Large intestine (tissue), 12 donors: Measurements from ENCODE around the gene MRTFB. TPM values are rescaled to one million over a fixed set of nuclear protein-coding genes. Genes with fewer than 3 reads are reported as not detected.
"Not testable (repeated sequence)": the region's sequence is repeated elsewhere in the genome, so short reads cannot be mapped to it uniquely, and the experiment has no call there.

ENCODE experiments used
- DNase-seq, 2 donors: peaks; one replicate each; pipeline versions ENCODE4 v3.0.0 to v3.0.0-alpha.2; 2013
- H3K27ac ChIP-seq: one replicate; pipeline ENCODE4 v1.5.1; 2013; ENCODE audit warnings: low read length
- H3K27me3 ChIP-seq: 2 replicates; pipeline ENCODE4 v1.6.1; 2013; ENCODE audit warnings: low read length; ENCODE audit not compliant: control insufficient read depth, insufficient read depth
- H3K36me3 ChIP-seq: 2 replicates; pipeline ENCODE4 v1.6.1; 2013; ENCODE audit warnings: low read length; ENCODE audit not compliant: control insufficient read depth, insufficient read depth
- H3K4me1 ChIP-seq: one replicate; pipeline ENCODE4 v1.6.1; 2013; ENCODE audit warnings: low read length; ENCODE audit not compliant: control insufficient read depth, insufficient read depth
- H3K4me3 ChIP-seq: one replicate; pipeline ENCODE4 v1.5.1; 2013; ENCODE audit warnings: low read length
- H3K9me3 ChIP-seq: one replicate; pipeline ENCODE4 v1.6.1; 2013; ENCODE audit warnings: mild to moderate bottlenecking, low read depth, low read length, moderate library complexity; ENCODE audit not compliant: control insufficient read depth
- WGBS: methylation state at CpG from one replicate; pipeline ENCODE4 v1.1.5; 2013; ENCODE audit warnings: low lambda C conversion rate; ENCODE audit not compliant: insufficient coverage; 5-methylcytosine and 5-hydroxymethylcytosine counted together
- long read RNA-seq, 11 donors: transcript quantifications; one replicate each; lab custom pipeline, GENCODE V29; 2026
- polyA plus RNA-seq: library from polyadenylated mRNA; unstranded; fragments of 120-200 nt; gene quantifications from one replicate; pipeline ENCODE4 v1.2.1, GENCODE V29; 2013

Gene MRTFB
- polyA plus RNA-seq = 20.6 TPM
- long read RNA-seq, donor 1 = 0 reads
- long read RNA-seq, donor 2 = 0 reads
- long read RNA-seq, donor 3 = 0 reads
- long read RNA-seq, donor 4 = 0 reads
- long read RNA-seq, donor 5 = 0 reads
- long read RNA-seq, donor 6, partial matches to known transcripts = 0 of 1 reads
- long read RNA-seq, donor 6, other reads (novel, unspliced or antisense) = 0 of 1 reads
- long read RNA-seq, donor 7, partial matches to known transcripts = 0 of 1 reads
- long read RNA-seq, donor 7, other reads (novel, unspliced or antisense) = 0 of 1 reads
- long read RNA-seq, donor 8, partial matches to known transcripts = 0 of 1 reads
- long read RNA-seq, donor 8, other reads (novel, unspliced or antisense) = 0 of 1 reads
- long read RNA-seq, donor 9, partial matches to known transcripts = 0 of 1 reads
- long read RNA-seq, donor 9, other reads (novel, unspliced or antisense) = 0 of 1 reads
- long read RNA-seq, donor 10 = 0 reads
- long read RNA-seq, donor 11, partial matches to known transcripts = 0 of 1 reads
- long read RNA-seq, donor 11, other reads (novel, unspliced or antisense) = 0 of 1 reads

- Histone ChIP-seq H3K4me1 (no peaks in the 10 kb centered on the region), H3K9me3 (no peaks in the 10 kb centered on the region), H3K27me3 (no peaks in the 10 kb centered on the region), H3K27ac (peak within 1 kb of the TSS; percentile 79), H3K4me3 (peak within 1 kb of the TSS; percentile 87), H3K36me3 (no peaks in the 10 kb centered on the region)
- WGBS = no CpG with 5 or more reads among the region's 86 CpGs
- peak; percentile 77 to 90 for DNase-seq
These were observed at the start of gene MRTFB for GRCh38 chr16:14070877-14071575. MRTFB (plus strand) TSS chr16:14071319; CDS start chr16:14140607, 69,288 bp downstream.

- WGBS = no CpG with 5 or more reads among the region's 4 CpGs
- H3K9me3 ChIP-seq, H3K36me3 ChIP-seq, H3K27me3 ChIP-seq, DNase-seq, H3K27ac ChIP-seq, H3K4me3 ChIP-seq, H3K4me1 ChIP-seq: not testable (repeated sequence)
These were observed 47.6 kb upstream of the MRTFB start for GRCh38 chr16:14023526-14023925.

GRCh38 chr16:14024283-14024682, 46.8 kb upstream of the MRTFB start:
- H3K4me1 ChIP-seq = no peaks in the 10 kb centered on the region
- no peaks in the 10 kb centered on the region for H3K27me3 ChIP-seq
- H3K36me3 ChIP-seq = no peaks in the 10 kb centered on the region
- no peak overlapping the region for H3K27ac ChIP-seq
- no peak overlapping the region for H3K4me3 ChIP-seq
- WGBS = no CpG with 5 or more reads among the region's 2 CpGs
- DNase-seq = no peak
- no peaks in the 10 kb centered on the region for H3K9me3 ChIP-seq

- no peak overlapping the region for H3K4me3 ChIP-seq
- no peak overlapping the region for H3K27ac ChIP-seq
- 100% methylated on average over 2 of the region's 3 CpGs for WGBS
- no peaks in the 10 kb centered on the region for H3K9me3 ChIP-seq
- no peaks in the 10 kb centered on the region for H3K36me3 ChIP-seq
- no peaks in the 10 kb centered on the region for H3K27me3 ChIP-seq
- no peak for DNase-seq
- no peaks in the 10 kb centered on the region for H3K4me1 ChIP-seq
These were observed 44.4 kb upstream of the MRTFB start for GRCh38 chr16:14026572-14027285.

- WGBS = no CpG with 5 or more reads among the region's 3 CpGs
These were observed 42.9 kb upstream of the MRTFB start for GRCh38 chr16:14028202-14028601.

GRCh38 chr16:14029658-14030057, 41.5 kb upstream of the MRTFB start:
- peaks cover 3% of the 10 kb centered on the region for H3K9me3 ChIP-seq
- no peak for DNase-seq
- no peaks in the 10 kb centered on the region for H3K27me3 ChIP-seq
- H3K27ac ChIP-seq = no peak overlapping the region
- no peak overlapping the region for H3K4me3 ChIP-seq
- WGBS = no CpG with 5 or more reads among the region's 6 CpGs
- no peaks in the 10 kb centered on the region for H3K36me3 ChIP-seq
- no peaks in the 10 kb centered on the region for H3K4me1 ChIP-seq

More at GRCh38 chr16:14028202-14028601, 42.9 kb upstream of the MRTFB start:
- no peak overlapping the region for H3K4me3 ChIP-seq
- H3K27me3 ChIP-seq = no peaks in the 10 kb centered on the region
- no peak overlapping the region for H3K27ac ChIP-seq
- no peak for DNase-seq
- no peaks in the 10 kb centered on the region for H3K4me1 ChIP-seq
- peaks cover 3% of the 10 kb centered on the region for H3K9me3 ChIP-seq
- no peaks in the 10 kb centered on the region for H3K36me3 ChIP-seq

GRCh38 chr16:14035092-14035491, 36.0 kb upstream of the MRTFB start:
- no peak for DNase-seq
- 88% methylated on average over 3 of the region's 5 CpGs for WGBS

GRCh38 chr16:14036889-14037288, 34.2 kb upstream of the MRTFB start:
- no peaks in the 10 kb centered on the region for H3K4me1 ChIP-seq
- H3K36me3 ChIP-seq = no peaks in the 10 kb centered on the region
- no peak overlapping the region for H3K27ac ChIP-seq
- H3K4me3 ChIP-seq = no peak overlapping the region
- no peaks in the 10 kb centered on the region for H3K27me3 ChIP-seq
- no CpG with 5 or more reads among the region's 7 CpGs for WGBS
- peaks cover 3% of the 10 kb centered on the region for H3K9me3 ChIP-seq
- no peak for DNase-seq

More at GRCh38 chr16:14035092-14035491, 36.0 kb upstream of the MRTFB start:
- H3K4me1 ChIP-seq = no peaks in the 10 kb centered on the region
- H3K36me3 ChIP-seq = no peaks in the 10 kb centered on the region
- H3K4me3 ChIP-seq = no peak overlapping the region
- H3K27ac ChIP-seq = no peak overlapping the region
- H3K27me3 ChIP-seq = no peaks in the 10 kb centered on the region
- H3K9me3 ChIP-seq = peaks cover 3% of the 10 kb centered on the region

- Histone ChIP-seq H3K9me3 (no peaks in the 10 kb centered on the region), H3K4me3 (no peak overlapping the region), H3K27me3 (no peaks in the 10 kb centered on the region), H3K4me1 (no peaks in the 10 kb centered on the region), H3K27ac (no peak overlapping the region), H3K36me3 (no peaks in the 10 kb centered on the region)
- WGBS = 90% methylated on average over 2 of the region's 3 CpGs
- no peak for DNase-seq
These were observed 33.2 kb upstream of the MRTFB start for GRCh38 chr16:14037960-14038359.

GRCh38 chr16:14041164-14041563, 30.0 kb upstream of the MRTFB start:
- H3K27ac ChIP-seq = no peak overlapping the region
- no peak for DNase-seq
- H3K27me3 ChIP-seq = no peaks in the 10 kb centered on the region
- 86% methylated on average over 2 of the region's 4 CpGs for WGBS
- no peaks in the 10 kb centered on the region for H3K4me1 ChIP-seq
- H3K4me3 ChIP-seq = no peak overlapping the region
- no peaks in the 10 kb centered on the region for H3K9me3 ChIP-seq
- no peaks in the 10 kb centered on the region for H3K36me3 ChIP-seq
